IMR-90 (cell line): ENCODE results near the gene CTBP2. TPM values are rescaled to one million over a fixed set of nuclear protein-coding genes. Genes with fewer than 3 reads are reported as not detected.

Experiments used
- ATAC-seq: fragments of 200-7000 bp; cut with Tn5 transposase; 2 replicates; pipeline ENCODE4 v1.9.1; 2020; ENCODE audit warnings: low read depth, mild to moderate bottlenecking, moderate library complexity
- BruUV-seq: library from RNA; stranded (reverse); fragments of 400-500 nt; replicated peaks from 2 replicates; lab custom pipeline; 2021; lab: Mats Ljungman, UMichigan
- CTCF ChIA-PET: fragments of 300-600 bp; formaldehyde crosslinking; extraction: SDS; loops from one replicate; lab custom pipeline; 2021; ENCODE audit warnings: antibody characterized with exemption; lab: Yijun Ruan, JAX
- POLR2A ChIA-PET: fragments of 300-600 bp; sonication (Branson Sonifier 250); formaldehyde crosslinking; loops from one replicate; lab custom pipeline; 2022; ENCODE audit warnings: antibody characterized with exemption; ENCODE audit not compliant: unreplicated experiment; lab: Charles Lee
- DNase-seq: peaks from one replicate; pipeline ENCODE4 v3.0.0; 2013
- H2AFZ ChIP-seq: replicated peaks from 2 replicates; pipeline ENCODE3; 2013; ENCODE audit warnings: low read length, mild to moderate bottlenecking; ENCODE audit not compliant: poor library complexity
- H2AK5ac ChIP-seq: 2 replicates; pipeline ENCODE4 v1.6.1; 2013; ENCODE audit warnings: low read depth, low read length, inconsistent platforms
- H2AK9ac ChIP-seq: replicated peaks from 2 replicates; pipeline ENCODE3; 2013; ENCODE audit warnings: mild to moderate bottlenecking, low read depth, low read length, moderate library complexity; ENCODE audit not compliant: poor library complexity
- H2BK120ac ChIP-seq: 2 replicates; pipeline ENCODE4 v1.6.1; 2013; ENCODE audit warnings: low read depth, low read length, inconsistent platforms
- H2BK15ac ChIP-seq: 3 replicates; pipeline ENCODE4 v1.6.1; 2013; ENCODE audit warnings: low read depth, low read length, inconsistent platforms
- H2BK20ac ChIP-seq: 2 replicates; pipeline ENCODE4 v1.6.1; 2013; ENCODE audit warnings: low read depth, mild to moderate bottlenecking, inconsistent platforms, low read length, moderate library complexity
- H2BK5ac ChIP-seq: 2 replicates; pipeline ENCODE4 v1.6.1; 2013; ENCODE audit warnings: mild to moderate bottlenecking, low read depth, low read length, inconsistent platforms; ENCODE audit not compliant: poor library complexity, severe bottlenecking
- H3K14ac ChIP-seq: replicated peaks from 2 replicates; pipeline ENCODE4 v1.6.1; 2013; ENCODE audit warnings: low read depth, low read length, inconsistent platforms
- H3K18ac ChIP-seq: 2 replicates; pipeline ENCODE4 v1.6.1; 2013; ENCODE audit warnings: low read depth, low read length, control low read depth
- H3K23ac ChIP-seq: 2 replicates; pipeline ENCODE4 v1.6.1; 2013; ENCODE audit warnings: low read depth, low read length, inconsistent platforms
- H3K27ac ChIP-seq: 2 replicates; pipeline ENCODE4 v1.5.1; 2013; ENCODE audit warnings: mild to moderate bottlenecking, control low read depth, low read length; ENCODE audit not compliant: insufficient read depth
- H3K27me3 ChIP-seq: 2 replicates; pipeline ENCODE4 v1.6.1; 2013; ENCODE audit warnings: low read length; ENCODE audit not compliant: control insufficient read depth, insufficient read depth
- H3K36me3 ChIP-seq: 2 replicates; pipeline ENCODE4 v1.6.1; 2013; ENCODE audit warnings: low read length, mixed read lengths; ENCODE audit not compliant: control insufficient read depth, insufficient read depth
- H3K4ac ChIP-seq: 2 replicates; pipeline ENCODE4 v1.6.1; 2013; ENCODE audit warnings: low read depth, low read length, inconsistent platforms
- H3K4me1 ChIP-seq: 2 replicates; pipeline ENCODE4 v1.6.1; 2013; ENCODE audit warnings: low read length, mixed read lengths; ENCODE audit not compliant: control insufficient read depth, insufficient read depth
- H3K4me2 ChIP-seq: 2 replicates; pipeline ENCODE4 v1.6.1; 2013; ENCODE audit warnings: low read depth, mild to moderate bottlenecking, control low read depth, low read length, moderate library complexity
- H3K4me3 ChIP-seq: 2 replicates; pipeline ENCODE4 v1.5.1; 2013; ENCODE audit warnings: low read depth, mild to moderate bottlenecking, control low read depth, low read length, moderate library complexity; ENCODE audit not compliant: insufficient read depth
- H3K56ac ChIP-seq: 2 replicates; pipeline ENCODE4 v1.6.1; 2013; ENCODE audit warnings: low read length, inconsistent platforms; ENCODE audit not compliant: insufficient read depth; ENCODE audit errors: extremely low read depth
- H3K79me1 ChIP-seq, 2 experiments: 2 replicates each; pipeline ENCODE4 v1.6.1; 2013; ENCODE audit warnings: low read length in 2 of 2, inconsistent platforms in 1 of 2, low read depth in 1 of 2
- H3K9ac ChIP-seq: 2 replicates; pipeline ENCODE4 v1.6.1; 2013; ENCODE audit warnings: low read depth, low read length, control low read depth
- H3K9me1 ChIP-seq: 2 replicates; pipeline ENCODE4 v1.6.1; 2013; ENCODE audit warnings: low read length, inconsistent platforms; ENCODE audit not compliant: insufficient read depth
- H3K9me3 ChIP-seq: 2 replicates; pipeline ENCODE4 v1.6.1; 2013; ENCODE audit warnings: low read length; ENCODE audit not compliant: control insufficient read depth, insufficient read depth
- H4K20me1 ChIP-seq: 2 replicates; pipeline ENCODE4 v1.6.1; 2013; ENCODE audit warnings: low read length, inconsistent platforms; ENCODE audit not compliant: insufficient read depth
- H4K5ac ChIP-seq: 2 replicates; pipeline ENCODE4 v1.6.1; 2013; ENCODE audit warnings: mild to moderate bottlenecking, low read depth, low read length, control low read depth
- H4K8ac ChIP-seq, 2 experiments: 2 replicates each; pipeline ENCODE4 v1.6.1; 2013; ENCODE audit warnings: low read depth in 2 of 2, low read length in 2 of 2, control low read depth in 1 of 2, inconsistent platforms in 1 of 2
- H4K91ac ChIP-seq: 2 replicates; pipeline ENCODE4 v1.6.1; 2013; ENCODE audit warnings: low read depth, low read length, inconsistent platforms; ENCODE audit not compliant: insufficient read depth
- BHLHE40 ChIP-seq: fragments of 150-350 bp; IDR thresholded peaks from 2 replicates; pipeline ENCODE4 v1.6.1; 2016; ENCODE audit warnings: mild to moderate bottlenecking, low read depth, low read length
- CHD1 ChIP-seq: IDR thresholded peaks from 2 replicates; pipeline ENCODE4 v1.6.1; 2012; ENCODE audit warnings: low read depth, low read length, improper control_type of control experiment
- FOS ChIP-seq: fragments of 150-350 bp; IDR thresholded peaks from 2 replicates; pipeline ENCODE4 v1.6.1; 2016; ENCODE audit warnings: low read depth, low read length
- MAFK ChIP-seq: IDR thresholded peaks from 2 replicates; pipeline ENCODE4 v1.6.1; 2012; ENCODE audit warnings: low read depth, low read length, improper control_type of control experiment
- MAZ ChIP-seq: IDR thresholded peaks from 2 replicates; pipeline ENCODE4 v1.6.1; 2012; ENCODE audit warnings: low read depth, mild to moderate bottlenecking, low read length, improper control_type of control experiment, moderate library complexity, borderline replicate concordance
- MXI1 ChIP-seq: IDR thresholded peaks from 2 replicates; pipeline ENCODE4 v1.6.1; 2012; ENCODE audit warnings: low read depth, mild to moderate bottlenecking, low read length, moderate library complexity, borderline replicate concordance
- NFE2L2 ChIP-seq: fragments of 150-350 bp; IDR thresholded peaks from 2 replicates; pipeline ENCODE4 v1.6.1; 2016; ENCODE audit warnings: low read depth, mild to moderate bottlenecking, low read length
- RCOR1 ChIP-seq: IDR thresholded peaks from 2 replicates; pipeline ENCODE4 v1.6.1; 2012; ENCODE audit warnings: mild to moderate bottlenecking, low read length, improper control_type of control experiment; ENCODE audit not compliant: insufficient replicate concordance
- RFX5 ChIP-seq: IDR thresholded peaks from 2 replicates; pipeline ENCODE4 v1.8.0; 2012; ENCODE audit warnings: low read depth, mild to moderate bottlenecking, low read length, moderate library complexity
- SMC3 ChIP-seq: fragments of 150-350 bp; IDR thresholded peaks from 2 replicates; pipeline ENCODE4 v1.6.1; 2016; ENCODE audit warnings: low read depth, mild to moderate bottlenecking, antibody characterized with exemption, low read length, moderate library complexity
- USF2 ChIP-seq: fragments of 150-350 bp; IDR thresholded peaks from 2 replicates; pipeline ENCODE4 v1.6.1; 2017; ENCODE audit warnings: mild to moderate bottlenecking, antibody characterized with exemption, low read length, low read depth
- WGBS, 2 experiments: methylation state at CpG; one replicate each; pipeline versions ENCODE4 v1.1.5 to v1.1.7; 2013; ENCODE audit warnings: missing lambda C conversion rate in 2 of 2; ENCODE audit not compliant: insufficient read length in 1 of 2; ENCODE audit errors: extremely low coverage in 2 of 2; 5-methylcytosine and 5-hydroxymethylcytosine counted together
- dilution Hi-C: fragments of 300-500 bp; cut with HindIII; formaldehyde crosslinking; loops from one replicate; pipeline ENCODE4 v1.14.3; 2018; ENCODE audit warnings: low sequenced_read_pairs; ENCODE audit not compliant: unreplicated experiment
- in situ Hi-C: fragments of 300-500 bp; cut with MboI; formaldehyde crosslinking; loops from 3 replicates; pipeline ENCODE4 v1.14.3; 2019; ENCODE audit warnings: low sequenced_read_pairs, inconsistent platforms, mixed read lengths
- intact Hi-C: fragments of 100-400 bp; cut with micrococcal nuclease; formaldehyde crosslinking; loops from 2 replicates; pipeline ENCODE4 v1.10.0; 2022
- polyA plus RNA-seq, 3 experiments: library from polyadenylated mRNA; depleted of rRNA; stranded (reverse); fragments of >200 nt; gene quantifications; 2 replicates each; pipeline ENCODE4 v1.2.3, GENCODE V29; 2012; ENCODE audit warnings: low replicate concordance in 1 of 3
- total RNA-seq: library from RNA; depleted of rRNA; stranded (reverse); fragments of >200 nt; gene quantifications from 2 replicates; pipeline ENCODE4 v1.2.3, GENCODE V29; 2012

CTBP2 gene
- total and polyA plus RNA-seq, 2 of the 4 experiments (the other 2 are of a cell fraction), result 81.0 to 86.6 TPM

- CTCF ChIA-PET, result no interaction called here
- dilution Hi-C loops, result no loop called here
These were observed 206.9 kb downstream of the CTBP2 start for GRCh38 chr10:124953421-124953820.

More at GRCh38 chr10:124953421-124953820, 206.9 kb downstream of the CTBP2 start:
- no peak overlapping the region for H3K4me2 ChIP-seq
- H3K36me3 ChIP-seq, result peaks cover 18% of the 10 kb centered on the region
- H3K27me3 ChIP-seq, result no peaks in the 10 kb centered on the region
- peaks cover 12% of the 10 kb centered on the region for H3K9me1 ChIP-seq
- H3K27ac ChIP-seq, result no peak overlapping the region
- peaks cover 71% of the 10 kb centered on the region for H4K20me1 ChIP-seq
- in situ Hi-C loops, result no loop called here
- no peak overlapping the region for H3K23ac ChIP-seq
- H2BK5ac ChIP-seq, result no peak overlapping the region
- H3K14ac ChIP-seq, result no peak overlapping the region
- DNase-seq (no peak), ATAC-seq (no peak)
- H3K9ac ChIP-seq, result no peak overlapping the region
- no peak overlapping the region for H4K8ac ChIP-seq
- POLR2A ChIA-PET, result no interaction called here
- no CpG with 5 or more reads among the region's 3 CpGs for WGBS, 2 experiments
- intact Hi-C loops, result no loop called here
- peaks cover 10% of the 10 kb centered on the region for H3K4me1 ChIP-seq
- H3K9me3 ChIP-seq, result no peaks in the 10 kb centered on the region
- BruUV-seq, result no TSS peak
- H2BK120ac ChIP-seq, result no peak overlapping the region
- H2BK20ac ChIP-seq, result no peak overlapping the region
- no peak overlapping the region for H3K56ac ChIP-seq
- no peak overlapping the region for H2BK15ac ChIP-seq
- no peak overlapping the region for H4K5ac ChIP-seq
- no peak overlapping the region for H3K4me3 ChIP-seq
- no peak overlapping the region for H2AK5ac ChIP-seq
- no peak overlapping the region for H2AFZ ChIP-seq
- H3K4ac ChIP-seq, result no peak overlapping the region
- H3K79me1 ChIP-seq, result peaks cover 23 to 79% of the 10 kb centered on the region in 2 experiments
- TF ChIP-seq USF2 (no peak), RCOR1 (no peak), BHLHE40 (no peak), MXI1 (no peak), CHD1 (no peak), SMC3 (no peak), RFX5 (no peak), MAZ (no peak), NFE2L2 (no peak), MAFK (no peak), FOS (no peak)
- no peak overlapping the region for H2AK9ac ChIP-seq
- H3K18ac ChIP-seq, result no peak overlapping the region
- no peak overlapping the region for H4K91ac ChIP-seq
